Endothelial cell of umbilical vein (primary cell): Measurements from ENCODE around the gene ATF6B.

Experiments
- EZH2 ChIP-seq: IDR thresholded peaks from 2 replicates; pipeline ENCODE4 v1.6.1; 2012; ENCODE audit warnings: borderline replicate concordance, low read depth, mild to moderate bottlenecking, moderate library complexity, low read length, inconsistent platforms; ENCODE audit not compliant: severe bottlenecking
- FOS ChIP-seq: IDR thresholded peaks from 2 replicates; pipeline ENCODE4 v1.6.1; 2011; ENCODE audit warnings: mild to moderate bottlenecking, low read length, moderate library complexity, borderline replicate concordance; ENCODE audit not compliant: insufficient read depth
- POLR2A ChIP-seq: IDR thresholded peaks from 2 replicates; pipeline ENCODE4 v1.6.1; 2012; ENCODE audit warnings: low read depth, mild to moderate bottlenecking, control low read depth, low read length
- POLR2AphosphoS5 ChIP-seq: IDR thresholded peaks from 2 replicates; pipeline ENCODE4 v1.6.1; 2012; ENCODE audit warnings: low read depth, mild to moderate bottlenecking, control low read depth, low read length, moderate library complexity; ENCODE audit not compliant: insufficient read depth
- TF ChIP-seq, protein P1 (sequence below), 2 donors: IDR thresholded peaks; 1 replicate in 1 of 2; 2 replicates in 1 of 2; pipeline ENCODE4 v1.5.1; 2011; ENCODE audit warnings: low read length in 2 of 2, mild to moderate bottlenecking in 2 of 2, moderate library complexity in 2 of 2, control low read depth in 1 of 2, inconsistent platforms in 1 of 2, low read depth in 1 of 2; ENCODE audit not compliant: insufficient read depth in 1 of 2; ENCODE audit errors: extremely low read depth in 1 of 2
- TF ChIP-seq, protein P2 (sequence below): IDR thresholded peaks from 2 replicates; pipeline ENCODE4 v1.6.1; 2011; ENCODE audit not compliant: insufficient read depth, insufficient read length

DNA sequence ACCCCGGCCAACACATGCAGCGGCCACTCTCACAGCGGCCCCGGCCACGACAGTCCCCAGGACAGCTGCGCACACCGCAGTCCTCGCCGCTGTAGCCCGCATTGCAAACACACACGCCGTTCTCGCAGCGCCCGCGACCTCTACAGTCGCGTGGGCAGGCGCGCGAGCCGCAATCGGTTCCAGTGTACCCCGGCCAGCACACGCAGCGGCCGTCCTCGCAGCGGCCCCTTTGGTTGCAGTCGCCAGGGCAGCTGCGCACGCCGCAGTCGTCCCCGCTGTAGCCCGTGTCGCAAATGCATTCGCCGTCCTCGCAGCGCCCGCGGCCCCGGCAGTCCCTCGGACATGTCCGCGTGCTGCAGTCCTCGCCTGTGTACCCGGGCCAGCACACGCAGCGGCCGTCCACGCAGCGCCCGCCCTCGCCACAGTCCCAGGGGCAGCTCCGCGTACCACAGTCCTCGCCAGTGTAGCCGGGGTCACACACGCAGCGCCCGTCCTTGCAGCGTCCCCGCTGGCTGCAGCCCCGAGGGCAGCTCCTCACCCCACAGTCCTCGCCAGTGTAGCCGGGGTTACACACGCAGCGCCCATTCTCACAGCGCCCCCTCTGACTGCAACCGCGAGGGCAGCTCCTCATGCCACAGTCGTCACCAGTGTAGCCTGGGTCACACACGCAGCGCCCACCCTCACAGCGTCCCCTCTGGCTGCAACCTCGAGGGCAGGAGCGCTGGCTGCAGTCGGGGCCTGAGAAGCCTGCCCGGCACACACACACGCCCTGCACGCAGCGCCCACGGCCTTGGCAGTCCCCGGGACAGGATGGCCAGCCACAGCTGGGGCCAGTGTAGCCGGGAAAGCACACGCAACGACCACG, 31.4 kb downstream of the ATF6B start:
- TF ChIP-seq, protein P1, sequence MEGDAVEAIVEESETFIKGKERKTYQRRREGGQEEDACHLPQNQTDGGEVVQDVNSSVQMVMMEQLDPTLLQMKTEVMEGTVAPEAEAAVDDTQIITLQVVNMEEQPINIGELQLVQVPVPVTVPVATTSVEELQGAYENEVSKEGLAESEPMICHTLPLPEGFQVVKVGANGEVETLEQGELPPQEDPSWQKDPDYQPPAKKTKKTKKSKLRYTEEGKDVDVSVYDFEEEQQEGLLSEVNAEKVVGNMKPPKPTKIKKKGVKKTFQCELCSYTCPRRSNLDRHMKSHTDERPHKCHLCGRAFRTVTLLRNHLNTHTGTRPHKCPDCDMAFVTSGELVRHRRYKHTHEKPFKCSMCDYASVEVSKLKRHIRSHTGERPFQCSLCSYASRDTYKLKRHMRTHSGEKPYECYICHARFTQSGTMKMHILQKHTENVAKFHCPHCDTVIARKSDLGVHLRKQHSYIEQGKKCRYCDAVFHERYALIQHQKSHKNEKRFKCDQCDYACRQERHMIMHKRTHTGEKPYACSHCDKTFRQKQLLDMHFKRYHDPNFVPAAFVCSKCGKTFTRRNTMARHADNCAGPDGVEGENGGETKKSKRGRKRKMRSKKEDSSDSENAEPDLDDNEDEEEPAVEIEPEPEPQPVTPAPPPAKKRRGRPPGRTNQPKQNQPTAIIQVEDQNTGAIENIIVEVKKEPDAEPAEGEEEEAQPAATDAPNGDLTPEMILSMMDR (IDR thresholded peaks at IDR 0.05; ENCODE audit: extremely low read depth in 1 of 2, insufficient read depth in 1 of 2, low read depth in 1 of 2, low read length in 2 of 2), result no peak
- no peak for TF ChIP-seq EZH2
- TF ChIP-seq, protein P2, sequence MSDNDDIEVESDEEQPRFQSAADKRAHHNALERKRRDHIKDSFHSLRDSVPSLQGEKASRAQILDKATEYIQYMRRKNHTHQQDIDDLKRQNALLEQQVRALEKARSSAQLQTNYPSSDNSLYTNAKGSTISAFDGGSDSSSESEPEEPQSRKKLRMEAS, result no peak
- TF ChIP-seq POLR2AphosphoS5, result no peak
- no peak for TF ChIP-seq POLR2A
- no peak for TF ChIP-seq FOS
